GM18907 (cell line): Measurements from ENCODE around the gene HOXB3.

ENCODE experiments used
- ATAC-seq: cut with Tn5 transposase; IDR thresholded peaks from one replicate; pipeline ENCODE4 v1.9.1; 2021; ENCODE audit warnings: mild to moderate bottlenecking, moderate library complexity; ENCODE audit not compliant: unreplicated experiment

The HOXB3 gene

DNA sequence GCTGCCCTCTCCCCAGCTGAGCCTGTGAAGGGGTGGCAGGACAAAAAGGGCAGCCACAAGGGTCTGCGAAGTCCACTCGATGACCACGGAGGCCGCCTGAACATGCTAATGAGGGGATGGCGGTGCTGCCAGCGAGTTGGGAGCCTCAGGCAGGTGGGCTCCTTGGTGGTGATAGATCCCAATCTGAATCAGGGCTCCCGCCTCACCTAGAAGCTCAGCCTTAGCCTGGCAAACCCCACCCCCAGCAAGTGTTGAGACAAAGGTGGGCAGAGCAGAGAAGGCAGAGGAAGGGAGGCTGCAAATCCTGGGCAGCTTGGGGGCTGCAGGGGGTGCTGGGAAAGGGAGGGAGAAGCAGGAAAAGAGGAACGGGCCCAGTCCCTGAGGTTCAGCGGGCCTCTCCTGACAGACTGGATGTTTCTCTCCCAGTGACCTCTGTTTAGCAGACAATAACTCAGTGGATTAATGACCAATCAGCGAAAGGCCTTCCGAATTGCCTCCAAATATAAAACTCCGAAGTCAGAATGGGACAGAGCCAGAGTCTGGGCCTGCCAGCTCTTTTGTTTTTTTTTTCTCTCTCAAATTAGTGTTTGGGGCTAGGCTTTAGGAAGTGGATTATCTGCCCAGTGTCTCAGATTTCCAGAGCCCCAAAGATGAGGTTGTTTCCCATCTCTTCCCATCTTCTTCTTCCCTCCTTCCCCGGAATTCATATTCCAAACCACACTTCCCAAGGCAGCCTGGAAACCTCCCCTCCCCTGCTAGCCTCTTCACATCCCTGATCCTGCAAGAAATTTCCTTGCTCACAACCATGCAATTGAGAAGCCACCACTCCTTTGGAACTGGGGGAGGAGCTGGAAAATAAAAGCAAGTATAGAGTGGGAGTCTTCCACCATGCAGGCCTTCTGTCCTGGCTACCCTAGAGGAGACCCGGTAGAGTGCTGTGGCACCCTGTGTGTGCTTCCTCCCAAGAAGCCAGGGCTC lies 29.9 kb downstream of the HOXB3 start:
- ATAC-seq: no peak

DNA sequence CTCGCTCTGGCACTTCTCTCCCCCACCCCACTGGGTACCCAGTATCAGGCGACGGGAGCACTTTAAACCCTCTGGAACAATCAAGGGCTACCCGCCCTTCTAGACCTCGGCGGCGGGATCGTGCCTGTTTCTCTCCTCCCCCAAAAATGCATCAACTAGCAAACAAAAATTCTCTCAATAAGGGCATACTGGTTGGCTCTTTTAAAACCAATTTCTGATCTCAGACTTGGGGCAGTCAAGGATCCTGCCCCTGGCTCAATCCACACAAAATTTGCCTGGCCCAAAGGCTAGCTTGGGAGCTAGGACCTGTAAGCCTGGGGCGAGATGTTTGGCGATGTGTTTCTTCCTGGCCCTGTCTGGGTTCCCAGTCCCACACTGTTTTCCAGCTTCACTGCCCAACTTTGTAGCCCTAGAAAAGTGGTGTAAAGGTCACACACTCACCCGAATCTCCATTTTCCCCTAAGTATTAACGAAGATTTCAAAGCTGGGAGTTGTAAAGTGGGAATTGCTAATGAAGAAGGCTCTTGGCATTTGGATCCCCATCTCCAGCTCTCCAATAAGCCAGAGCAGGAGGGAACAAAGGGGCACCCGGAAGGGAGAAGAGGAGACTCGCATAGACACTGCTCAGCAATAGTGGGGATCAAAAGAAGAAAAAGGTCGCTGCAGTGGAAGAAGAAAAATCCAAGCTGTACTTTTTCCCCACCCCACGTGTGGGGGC lies 30.8 kb downstream of the HOXB3 start:
- ATAC-seq: no peak

DNA sequence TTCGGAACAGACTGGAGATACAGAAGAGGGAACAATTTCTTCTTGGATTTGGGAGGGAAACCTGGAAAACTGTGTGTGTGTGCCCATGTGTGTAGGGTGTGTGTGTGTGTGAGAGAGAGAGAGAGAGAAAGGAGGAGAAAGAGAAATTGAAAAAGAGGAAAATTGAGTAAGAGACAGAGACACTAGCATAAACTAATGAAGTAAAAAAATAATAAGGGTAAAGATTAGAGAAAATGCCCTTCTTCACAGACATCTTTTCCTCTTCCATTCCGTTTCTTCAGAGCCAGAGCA lies 31.3 kb downstream of the HOXB3 start:
- ATAC-seq: no peak

DNA sequence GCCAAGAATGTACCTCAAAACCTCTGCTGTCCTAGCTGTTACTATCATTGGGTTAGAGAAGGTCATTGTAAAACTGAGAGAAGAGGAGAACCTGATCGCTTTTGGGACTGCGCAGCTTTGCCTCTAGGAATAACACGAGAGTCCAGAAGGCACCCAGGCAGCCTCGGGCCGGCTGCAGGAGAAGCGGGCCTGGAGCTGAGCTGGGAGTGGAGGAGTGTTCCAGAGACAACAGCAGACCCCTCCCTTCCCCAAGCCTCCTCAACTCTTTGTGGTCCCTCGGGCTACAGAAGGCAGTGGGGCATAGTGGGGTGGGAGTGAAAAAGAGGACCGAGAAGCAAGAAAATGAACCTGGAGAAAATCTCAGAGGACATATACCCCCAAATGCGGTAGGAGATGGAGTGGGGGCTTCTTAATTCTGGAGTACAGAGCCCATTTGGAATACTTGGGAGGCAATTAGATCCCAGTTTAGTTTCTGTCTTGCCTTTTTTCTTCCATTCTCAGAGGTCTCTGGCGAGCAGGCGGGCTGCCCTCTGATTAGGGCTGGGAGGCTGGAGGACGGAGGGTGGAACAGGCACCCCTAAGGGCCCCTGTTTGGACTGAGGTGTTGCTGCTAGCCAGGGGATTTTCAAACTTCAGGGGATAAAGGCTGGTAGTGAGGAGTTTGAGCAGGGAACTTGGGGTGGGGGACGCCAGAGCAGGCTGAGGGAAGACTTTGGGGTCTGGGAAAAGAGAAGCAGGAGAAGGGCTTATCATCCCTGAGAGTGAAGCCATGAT lies 31.8 kb downstream of the HOXB3 start:
- ATAC-seq: no peak

DNA sequence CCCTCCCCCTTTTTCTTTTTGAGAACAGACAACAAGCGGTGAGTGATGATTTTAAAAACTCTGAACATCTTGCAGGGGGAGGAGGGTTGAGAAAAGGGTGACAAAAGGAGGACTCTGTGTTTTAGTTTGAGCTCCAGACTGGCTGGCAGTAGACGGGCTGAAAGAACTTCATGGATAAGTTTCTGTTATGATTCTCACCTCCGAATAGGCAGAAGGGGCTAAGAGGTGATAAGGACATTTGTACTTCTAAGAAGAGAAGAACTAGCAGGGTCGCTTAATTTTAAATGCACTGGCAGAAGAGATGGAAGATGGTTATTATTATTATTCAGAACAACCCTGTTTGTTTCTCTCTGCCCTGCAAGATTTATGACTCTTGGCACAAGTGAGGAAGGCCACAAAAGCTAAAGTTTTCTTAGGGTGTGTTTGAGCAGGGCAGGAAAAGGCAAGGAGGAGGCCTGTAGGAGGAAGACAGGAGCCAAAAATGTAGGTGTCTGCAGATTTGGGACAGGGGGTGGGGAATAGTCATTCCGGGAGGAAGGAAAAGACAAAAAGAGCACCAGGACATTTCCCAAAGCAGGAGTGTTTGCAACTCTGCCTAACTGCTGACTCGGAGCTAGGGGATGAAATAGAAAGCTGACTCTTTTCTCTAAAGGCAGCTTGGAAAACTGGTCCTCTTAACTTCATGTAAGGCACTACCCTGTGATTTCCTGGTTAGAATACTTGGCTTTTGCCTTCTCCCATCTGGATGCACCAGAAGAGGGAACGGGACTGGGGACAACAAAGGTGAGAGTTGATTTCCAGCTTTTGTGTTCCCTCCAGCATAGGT lies 33.3 kb downstream of the HOXB3 start:
- ATAC-seq: no peak

DNA sequence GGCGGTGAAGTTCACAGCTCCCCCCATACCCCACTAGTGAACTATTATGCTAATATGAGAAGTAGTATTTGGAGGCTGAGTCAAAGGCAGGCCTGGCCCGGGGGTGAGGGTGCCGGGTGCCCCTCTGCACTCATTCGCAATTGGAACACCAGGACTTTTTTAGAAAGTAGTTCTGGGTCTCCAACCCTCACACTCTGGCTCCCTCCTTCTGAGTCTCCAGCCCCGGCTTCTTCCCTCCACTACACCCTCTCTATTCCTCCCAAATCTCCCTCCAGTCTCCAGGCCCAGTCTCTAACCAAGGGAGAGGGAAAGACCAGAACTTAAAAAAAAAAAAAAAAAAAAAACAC lies 33.8 kb downstream of the HOXB3 start:
- ATAC-seq: no peak

DNA sequence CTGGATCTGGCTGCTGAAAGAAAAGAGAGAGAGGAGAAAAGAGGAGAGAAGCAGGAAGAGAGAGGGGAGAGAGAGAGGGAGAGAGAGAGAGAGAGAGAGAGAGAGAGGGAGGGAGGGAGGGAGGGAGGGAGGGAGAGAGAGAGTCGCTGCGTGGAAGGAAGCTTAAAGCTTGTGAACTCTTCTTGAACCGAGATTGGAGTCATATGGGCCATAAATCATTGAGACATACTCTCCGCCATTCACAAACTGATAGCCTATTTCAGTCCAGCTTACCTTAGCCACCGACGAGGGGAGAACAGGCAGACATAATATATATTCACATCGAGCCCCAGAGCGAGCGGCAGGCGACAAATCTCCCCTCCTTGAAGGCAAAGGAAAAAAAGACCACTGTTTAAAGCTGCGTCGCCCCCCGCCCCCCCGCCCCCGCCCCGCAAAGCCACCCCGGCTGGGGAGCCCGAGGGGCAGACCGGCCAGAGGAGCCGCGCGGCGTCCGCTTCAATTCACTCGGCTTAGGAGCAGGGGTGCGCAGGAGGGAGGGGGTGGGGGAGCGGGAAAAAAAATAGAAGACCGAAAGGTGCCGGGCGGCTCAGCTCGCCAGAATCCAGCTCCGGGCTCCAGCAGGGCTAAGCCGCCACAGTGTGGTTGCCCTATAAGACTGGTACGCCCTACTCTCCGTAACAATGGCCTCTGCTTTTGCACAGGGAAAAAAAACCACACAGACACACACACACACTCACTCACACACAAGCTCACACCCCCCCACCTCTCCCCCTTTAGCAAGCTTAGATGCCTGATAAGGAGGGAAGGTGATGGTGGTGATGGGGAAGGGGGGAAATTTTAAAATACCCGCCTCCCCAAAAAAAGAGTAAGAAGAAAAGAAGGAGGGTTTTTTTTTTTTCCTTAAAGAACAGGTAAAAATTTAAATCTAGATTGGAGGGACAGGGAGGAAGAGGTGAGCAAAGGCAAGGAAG lies 34.5 kb downstream of the HOXB3 start:
- ATAC-seq: no peak

DNA sequence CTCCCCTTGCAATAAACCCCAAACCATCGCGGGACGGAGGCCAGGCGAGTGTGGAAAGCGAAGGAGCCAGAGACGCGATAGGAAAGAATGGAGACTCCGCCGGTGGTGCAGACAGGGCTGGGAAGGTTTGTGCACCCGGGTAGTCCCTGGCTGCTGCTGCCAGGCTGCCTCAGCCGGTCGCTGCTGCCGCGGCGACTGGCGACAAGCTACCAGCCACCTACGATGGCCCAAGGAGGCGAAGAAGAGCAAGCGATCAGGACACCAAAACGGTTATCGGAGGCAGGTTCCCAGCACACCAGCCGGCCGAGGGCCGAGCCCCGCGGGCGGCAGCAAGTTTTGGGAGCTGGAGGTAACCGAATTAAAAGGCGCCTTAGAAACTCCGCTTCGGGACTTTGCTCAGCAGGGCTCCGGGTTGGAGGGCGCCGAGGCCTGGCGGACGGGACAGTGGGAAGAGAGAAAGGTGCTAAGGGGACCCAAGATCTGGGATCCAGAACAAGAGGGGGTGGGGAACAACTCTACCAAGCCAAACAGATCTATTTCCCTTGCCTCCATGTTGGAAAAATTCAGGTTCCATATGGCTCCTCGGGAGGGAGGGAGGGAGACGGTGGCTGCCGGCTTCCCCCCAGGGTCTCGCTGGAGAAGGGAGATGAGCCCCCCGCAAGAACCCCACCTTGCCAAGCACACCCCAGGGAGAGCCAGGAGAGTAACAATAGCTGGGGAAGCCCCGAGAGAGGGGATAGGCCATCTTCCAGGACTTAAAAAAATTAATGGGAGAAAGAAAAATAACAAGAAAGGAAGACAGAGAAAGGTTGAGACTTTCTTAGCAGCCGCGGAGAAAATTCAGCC lies 35.4 kb downstream of the HOXB3 start:
- ATAC-seq: no peak

DNA sequence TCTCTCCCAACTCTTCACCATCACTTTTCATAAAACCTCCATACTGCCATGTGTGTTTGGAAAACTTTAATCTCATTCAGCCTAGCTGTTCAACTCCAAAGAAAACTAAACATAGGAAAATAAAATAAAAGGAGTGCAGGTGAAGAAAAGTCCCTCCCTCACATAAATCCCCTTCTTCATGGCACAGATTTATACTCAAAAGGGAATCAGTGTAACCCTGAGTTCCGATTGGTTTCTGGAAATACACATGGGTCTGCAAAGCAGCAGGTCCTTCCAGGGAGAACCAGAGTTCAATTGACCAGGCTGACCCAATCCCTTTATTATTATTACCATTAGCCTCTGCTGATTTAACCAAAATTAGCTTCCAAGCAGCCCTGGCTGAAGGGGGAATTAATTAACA lies 36.2 kb downstream of the HOXB3 start:
- ATAC-seq: no peak

DNA sequence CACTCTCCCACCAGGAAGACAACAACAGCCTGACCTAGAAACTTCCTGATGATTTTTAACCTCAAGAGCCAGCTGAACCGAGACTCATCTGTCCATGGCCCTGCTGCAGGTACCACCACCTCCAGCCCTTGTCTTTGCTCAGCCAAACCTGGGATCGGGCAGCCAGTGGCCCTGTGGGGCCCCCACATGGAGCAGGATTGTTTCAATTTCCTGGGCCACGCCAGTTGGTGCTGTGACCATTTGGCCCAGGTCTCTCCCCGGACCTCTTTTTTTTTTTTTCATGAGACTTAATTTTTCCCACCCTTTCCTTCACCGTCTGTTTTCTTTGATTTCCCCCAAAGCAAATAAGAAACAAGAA lies 36.9 kb downstream of the HOXB3 start:
- ATAC-seq: no peak

DNA sequence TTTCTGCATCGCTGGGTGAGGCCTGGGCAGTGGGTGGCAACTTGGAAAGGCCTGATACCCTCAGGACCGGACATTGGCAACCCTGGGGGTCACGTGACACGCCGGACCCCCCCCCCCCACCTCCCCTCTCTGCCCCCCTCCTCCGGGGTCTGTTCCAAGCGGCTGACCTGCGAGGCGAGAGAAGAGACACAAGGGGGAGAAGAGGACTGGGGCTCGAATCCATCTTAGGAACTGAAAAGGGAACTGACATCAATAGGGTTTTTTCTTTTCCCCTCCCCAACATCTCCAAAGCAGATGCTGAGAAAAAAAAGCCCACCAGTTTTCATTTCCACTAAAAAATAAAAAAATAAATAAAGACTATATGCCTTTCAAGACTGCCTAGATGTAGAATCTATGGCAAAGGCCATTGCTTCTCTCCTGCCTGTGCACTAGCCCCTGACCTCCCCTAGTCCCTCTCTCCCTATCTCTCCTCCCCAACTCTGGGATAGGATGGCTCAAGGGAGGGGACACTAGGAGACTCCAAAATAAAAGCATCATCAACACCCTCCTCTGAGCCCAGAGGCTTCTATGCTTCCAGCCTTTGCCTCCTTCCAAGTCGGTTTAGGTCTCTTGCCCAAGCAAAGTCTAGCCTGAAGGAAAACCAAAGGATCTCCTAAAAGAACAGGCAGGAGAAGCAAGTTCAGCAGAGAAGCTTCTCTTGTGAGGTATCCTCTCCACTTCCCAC lies 37.4 kb downstream of the HOXB3 start:
- ATAC-seq: no peak

DNA sequence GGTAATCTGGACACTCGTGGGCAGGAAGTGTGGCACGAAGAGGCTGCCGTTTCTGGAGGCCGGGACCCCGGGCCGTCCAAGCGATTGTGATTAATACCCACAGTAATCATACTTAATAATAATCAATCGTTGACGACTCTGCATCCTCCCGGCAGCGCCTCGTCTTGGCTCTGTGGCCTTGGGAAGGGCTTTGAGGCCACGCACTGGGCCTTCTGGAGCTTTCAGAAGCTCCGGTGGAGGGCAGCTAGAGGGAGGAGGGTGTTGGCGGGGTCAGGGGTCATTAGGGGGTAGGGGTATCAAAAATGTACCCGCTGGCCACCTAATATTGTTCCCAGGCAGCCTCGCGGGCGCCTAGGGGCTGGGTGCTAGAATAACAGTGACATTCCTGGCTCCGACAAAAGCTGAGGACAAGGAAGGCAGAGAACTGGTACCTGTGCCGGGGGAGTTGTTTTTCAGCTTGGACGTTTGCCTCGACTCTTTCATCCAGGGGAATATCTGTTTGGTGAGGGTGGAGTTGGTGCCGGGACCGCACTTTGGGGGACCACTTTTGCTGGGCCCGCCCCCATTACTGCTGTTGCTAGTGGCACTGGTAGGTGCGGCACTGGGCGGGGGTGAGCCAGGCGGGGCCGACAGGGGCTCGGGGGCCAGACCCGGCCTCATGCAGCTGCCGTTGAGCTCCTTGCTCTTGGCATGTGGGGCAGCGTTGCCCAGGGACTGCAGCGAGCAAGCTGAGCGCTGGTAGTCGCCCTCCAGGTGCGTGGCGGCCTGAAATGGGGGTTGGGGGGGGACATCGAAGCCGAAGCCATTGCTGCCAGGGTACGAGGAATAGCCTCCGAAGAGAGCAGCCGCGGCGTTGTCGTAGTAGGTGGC lies 38.2 kb downstream of the HOXB3 start:
- ATAC-seq: no peak

DNA sequence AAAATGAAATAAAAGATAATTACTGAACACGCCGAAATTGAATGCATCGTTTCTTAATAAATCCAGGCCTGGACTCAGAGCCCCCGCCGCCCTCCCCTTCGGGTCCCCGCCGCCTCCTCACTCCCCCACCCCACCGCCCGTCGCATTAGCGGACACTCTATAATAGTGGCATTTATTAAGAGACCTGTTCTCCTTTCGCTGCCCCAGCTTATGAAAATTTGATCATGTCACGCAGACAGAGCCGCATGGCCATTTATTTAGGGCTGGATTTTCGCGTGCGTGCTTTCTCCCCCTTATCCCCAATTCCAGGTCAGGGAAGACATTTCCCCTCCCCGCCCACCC lies 38.9 kb downstream of the HOXB3 start:
- no peak for ATAC-seq

DNA sequence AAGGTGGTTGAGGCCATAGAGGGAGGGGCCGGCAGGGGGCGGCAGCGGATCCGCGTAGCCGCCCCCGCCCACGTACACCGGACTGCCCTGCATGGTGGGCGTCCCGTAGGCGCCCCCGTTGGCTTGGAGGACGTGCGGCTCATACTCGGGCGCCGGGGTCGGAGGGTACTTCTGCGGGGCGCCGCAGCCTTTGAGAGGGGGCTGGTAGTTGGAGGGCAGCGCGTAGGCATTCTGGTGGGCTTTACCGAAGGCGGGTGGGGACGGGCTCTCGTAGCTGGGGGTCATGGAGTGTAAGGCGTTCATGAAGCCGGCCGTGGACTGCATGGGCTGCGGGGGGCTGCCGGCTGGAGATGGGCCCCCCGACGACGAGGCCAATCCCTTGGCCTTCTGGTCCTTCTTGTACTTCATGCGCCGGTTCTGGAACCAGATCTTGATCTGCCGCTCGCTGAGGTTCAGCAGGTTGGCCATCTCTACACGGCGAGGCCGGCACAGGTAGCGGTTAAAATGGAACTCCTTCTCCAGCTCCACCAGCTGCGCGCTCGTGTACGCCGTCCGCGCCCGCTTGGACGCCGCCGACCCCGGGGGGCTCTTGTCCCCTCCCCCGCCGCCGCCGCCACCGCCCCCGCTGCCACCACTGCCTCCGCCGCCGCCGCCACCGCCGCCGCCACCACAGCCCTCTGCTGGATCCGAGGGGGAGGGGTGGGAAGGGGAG lies 39.4 kb downstream of the HOXB3 start:
- ATAC-seq: no peak

DNA sequence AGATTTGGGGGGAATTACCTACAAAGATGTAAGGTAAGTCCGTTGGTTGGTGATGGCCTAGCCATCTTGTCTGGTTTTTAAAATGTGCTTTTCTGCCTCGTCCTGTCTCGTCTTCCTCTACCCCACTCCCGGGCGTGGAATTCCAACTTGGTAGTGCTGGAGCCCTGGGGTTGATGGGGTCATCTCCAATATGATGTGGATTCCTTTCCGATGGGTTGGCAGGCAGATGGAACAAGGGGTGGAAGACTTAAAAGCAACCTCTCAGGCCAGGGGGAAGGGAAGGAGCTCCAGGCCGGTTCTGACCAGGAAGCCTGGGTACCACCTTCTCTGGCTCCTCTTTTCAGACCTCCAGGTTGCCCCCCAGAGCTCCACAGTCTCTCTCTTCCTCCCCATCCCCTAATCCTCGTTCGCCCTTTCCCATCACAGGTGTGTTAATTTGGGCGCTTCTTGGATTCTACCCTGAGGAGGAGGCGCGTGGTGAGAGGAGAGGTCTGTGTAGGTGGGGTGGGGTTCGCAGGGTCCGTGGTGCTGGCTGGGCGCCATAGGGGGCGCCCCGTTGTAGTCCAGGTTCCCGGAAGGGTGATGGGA lies 40.0 kb downstream of the HOXB3 start:
- ATAC-seq: no peak

DNA sequence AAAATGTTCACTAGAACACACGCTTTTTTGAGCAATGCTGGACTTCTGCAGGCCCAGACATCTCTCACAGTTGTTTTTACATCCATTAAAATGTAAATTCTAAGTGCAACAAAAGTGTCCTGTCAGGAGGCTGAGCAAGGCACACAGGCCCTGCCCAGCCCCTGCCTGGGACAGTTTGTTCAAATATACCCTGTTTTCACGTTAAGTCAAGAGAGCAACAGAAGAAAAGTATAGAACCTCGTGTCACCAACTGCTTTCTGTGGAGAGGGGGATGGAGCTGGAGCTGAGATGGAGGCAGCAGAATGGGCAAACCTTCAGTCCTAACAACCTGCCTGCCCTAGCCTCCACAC lies 40.8 kb downstream of the HOXB3 start:
- no peak for ATAC-seq
